A549 (cell line): ENCODE measurements around the gene SYT5. TPM values are rescaled to one million over a fixed set of nuclear protein-coding genes. Genes with fewer than 3 reads are reported as not detected.

ENCODE experiments used
- ATAC-seq, 2 experiments: fragments of 200-7000 bp in 1 of 2; fragments of >200 bp in 1 of 2; cut with Nextera tagmentation in 1 of 2; cut with Tn5 transposase in 1 of 2; 3 replicates each; pipeline versions ENCODE4 v1.8.0 to v1.9.1; 2018 to 2020; ENCODE audit warnings: mild to moderate bottlenecking in 1 of 2, moderate library complexity in 1 of 2
- CTCF ChIA-PET: fragments of 300-600 bp; sonication (Branson Sonifier 250); formaldehyde crosslinking; extraction: SDS; loops from one replicate; lab custom pipeline; 2021; ENCODE audit warnings: antibody characterized with exemption, inconsistent platforms; lab: Yijun Ruan, JAX
- POLR2A ChIA-PET: fragments of 350-600 bp; formaldehyde crosslinking; extraction: SDS; loops from one replicate; lab custom pipeline; 2021; ENCODE audit warnings: antibody characterized with exemption, inconsistent platforms; lab: Yijun Ruan, JAX
- DNase-seq, 2 experiments: peaks; one replicate each; pipeline versions ENCODE4 v3.0.0 to v3.0.0-alpha.2; 2011 to 2016; ENCODE audit warnings: low read depth in 1 of 2, low spot score in 1 of 2
- FAIRE-seq: peaks from 2 replicates; lab custom pipeline; 2011; peaks lifted over from hg19 to GRCh38; lab: Jason Lieb, UNC
- H3K27ac ChIP-seq, 2 experiments: fragments of >200 bp; sonication (Bioruptor Twin); formaldehyde crosslinking; 3 replicates each; pipeline ENCODE4 v1.5.1; 2016 to 2017
- H3K4me1 ChIP-seq: fragments of >200 bp; sonication (Bioruptor Twin); formaldehyde crosslinking; 3 replicates; pipeline ENCODE4 v1.6.1; 2016
- H3K4me2 ChIP-seq: fragments of >200 bp; sonication (Bioruptor Twin); formaldehyde crosslinking; 3 replicates; pipeline ENCODE4 v1.6.1; 2016
- H3K4me3 ChIP-seq: fragments of >200 bp; sonication (Bioruptor Twin); formaldehyde crosslinking; 3 replicates; pipeline ENCODE4 v1.5.1; 2016
- H3K9me3 ChIP-seq: fragments of >200 bp; sonication (Bioruptor Twin); formaldehyde crosslinking; 3 replicates; pipeline ENCODE4 v1.6.1; 2016
- BHLHE40 ChIP-seq: IDR thresholded peaks from 2 replicates; pipeline ENCODE4 v1.6.1; 2012; ENCODE audit warnings: low read depth, low read length, inconsistent platforms
- CBX8 ChIP-seq: fragments of 200-600 bp; sonication (generic); IDR thresholded peaks from 2 replicates; pipeline ENCODE4 v1.6.1; 2016
- EHMT2 ChIP-seq: fragments of 200-600 bp; sonication (generic); IDR thresholded peaks from 2 replicates; pipeline ENCODE4 v1.6.1; 2016; ENCODE audit warnings: antibody characterized with exemption, low read depth, mild to moderate bottlenecking, moderate library complexity
- FOXS1 ChIP-seq: fragments of 250-450 bp; sonication (Bioruptor Pico); IDR thresholded peaks from 2 replicates; pipeline ENCODE4 v1.5.0; 2020; ENCODE audit warnings: mild to moderate bottlenecking, moderate library complexity
- GATA3 ChIP-seq: IDR thresholded peaks from 2 replicates; pipeline ENCODE4 v1.6.1; 2012; ENCODE audit warnings: borderline replicate concordance
- HOXB5 ChIP-seq: fragments of 250-450 bp; sonication (Bioruptor Pico); IDR thresholded peaks from 2 replicates; pipeline ENCODE4 v1.5.0; 2020; ENCODE audit warnings: mild to moderate bottlenecking, moderate library complexity
- NFE2L2 ChIP-seq: fragments of 150-350 bp; conservative IDR thresholded peaks from 2 replicates; pipeline ENCODE4 v1.6.1; 2014; ENCODE audit warnings: low read length
- PHF8 ChIP-seq: fragments of 200-600 bp; sonication (generic); IDR thresholded peaks from 2 replicates; pipeline ENCODE4 v1.6.1; 2016; ENCODE audit warnings: low read depth, mild to moderate bottlenecking, antibody characterized with exemption, moderate library complexity, borderline replicate concordance
- POLR2AphosphoS2 ChIP-seq: conservative IDR thresholded peaks from 2 replicates; pipeline ENCODE4 v1.6.1; 2012; ENCODE audit warnings: low read length, improper control_type of control experiment, inconsistent platforms
- RARB ChIP-seq: fragments of 250-450 bp; sonication (Bioruptor Pico); IDR thresholded peaks from 2 replicates; pipeline ENCODE4 v1.8.0; 2021; ENCODE audit warnings: mild to moderate bottlenecking, moderate library complexity
- RCOR1 ChIP-seq: fragments of 150-350 bp; IDR thresholded peaks from 2 replicates; pipeline ENCODE4 v1.6.1; 2014; ENCODE audit warnings: antibody characterized with exemption, low read length, low read depth
- RNF2 ChIP-seq: fragments of 200-600 bp; sonication (generic); IDR thresholded peaks from 2 replicates; pipeline ENCODE4 v1.6.1; 2016; ENCODE audit warnings: low read depth, mild to moderate bottlenecking, antibody characterized with exemption, moderate library complexity, borderline replicate concordance
- WGBS: methylation state at CpG from one replicate; pipeline ENCODE4 v1.1.6; 2017; ENCODE audit errors: missing lambda C conversion rate; 5-methylcytosine and 5-hydroxymethylcytosine counted together
- polyA plus RNA-seq, 4 experiments: library from polyadenylated mRNA; depleted of rRNA in 3 of 4; stranded (reverse); fragments of >200 nt; fragmentation: RNase III in 1 of 4; extraction: RNeasy Plus Mini Kit Qiagen cat#74134 plus additional on column Dnase treatment in 1 of 4; gene quantifications; 2 replicates in 3 of 4; 3 replicates in 1 of 4; pipeline ENCODE4 v1.2.3, GENCODE V29; 2011 to 2017
- TF ChIP-seq, protein P1 (sequence below): IDR thresholded peaks from 2 replicates; pipeline ENCODE4 v1.6.1; 2012
- TF ChIP-seq, protein P2 (sequence below): IDR thresholded peaks from 2 replicates; pipeline ENCODE4 v1.6.1; 2012; ENCODE audit warnings: low read depth, borderline replicate concordance
- TF ChIP-seq, protein P3 (sequence below): fragments of >200 bp; sonication (Bioruptor Twin); formaldehyde crosslinking; IDR thresholded peaks from 2 replicates; pipeline ENCODE4 v1.6.1; 2016
- TF ChIP-seq, protein P4 (sequence below): fragments of >200 bp; sonication (Bioruptor Twin); formaldehyde crosslinking; IDR thresholded peaks from 3 replicates; pipeline ENCODE4 v1.5.1; 2016
- TF ChIP-seq, protein P5 (sequence below): IDR thresholded peaks from 2 replicates; pipeline ENCODE4 v1.6.1; 2012
- TF ChIP-seq, protein P6 (sequence below): fragments of 200-600 bp; sonication (generic); IDR thresholded peaks from 2 replicates; pipeline ENCODE4 v1.6.1; 2016; ENCODE audit warnings: antibody characterized with exemption, mild to moderate bottlenecking, moderate library complexity

The SYT5 gene
- polyA plus RNA-seq, 2 of the 4 experiments (the other 2 are of a cell fraction): 0.23 to 0.65 TPM

DNA sequence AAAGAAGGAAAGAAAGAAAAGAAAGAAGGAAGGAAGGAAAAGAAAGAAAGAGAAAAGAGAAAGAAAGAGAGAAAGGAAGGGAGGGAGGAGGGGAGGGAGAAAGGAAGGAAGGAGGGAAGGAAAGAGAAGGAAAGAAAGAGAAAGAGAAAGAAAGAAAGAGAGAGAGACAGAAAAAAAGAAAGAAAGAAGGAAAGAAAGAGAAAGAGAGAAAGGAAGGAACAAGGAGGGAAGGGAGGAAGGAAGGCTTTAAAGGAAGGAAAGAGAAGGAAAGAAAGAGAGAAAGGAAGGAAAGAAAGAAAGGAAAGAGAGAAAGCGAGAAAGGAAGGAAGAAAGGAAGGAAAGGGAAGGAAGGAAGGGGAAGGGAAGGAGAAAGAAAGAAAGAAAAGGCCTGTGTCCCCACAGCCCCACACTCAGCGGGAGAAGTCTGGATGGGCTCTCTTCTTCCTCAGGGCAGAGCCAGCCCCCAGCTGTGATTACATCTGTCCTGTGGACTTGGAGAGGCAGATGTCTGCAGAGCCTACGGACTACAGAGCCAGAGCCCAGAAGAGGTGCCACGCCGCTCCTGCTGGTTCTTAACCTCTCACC lies 19.6 kb upstream of the SYT5 start:
- CTCF ChIA-PET: interaction anchor here (0.7 to 2.8 kb wide), 6 partner anchors 16 to 233 kb away, joined by 3 to 13 read pairs (median 4); no protein-coding TSS in a partner anchor
- no peak for ATAC-seq
- TF ChIP-seq RCOR1 (no peak), POLR2AphosphoS2 (no peak), RNF2 (no peak), BHLHE40 (no peak), GATA3 (no peak), PHF8 (no peak), CBX8 (no peak)
- TF ChIP-seq, protein P1, sequence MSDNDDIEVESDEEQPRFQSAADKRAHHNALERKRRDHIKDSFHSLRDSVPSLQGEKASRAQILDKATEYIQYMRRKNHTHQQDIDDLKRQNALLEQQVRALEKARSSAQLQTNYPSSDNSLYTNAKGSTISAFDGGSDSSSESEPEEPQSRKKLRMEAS: no peak
- TF ChIP-seq, protein P2, sequence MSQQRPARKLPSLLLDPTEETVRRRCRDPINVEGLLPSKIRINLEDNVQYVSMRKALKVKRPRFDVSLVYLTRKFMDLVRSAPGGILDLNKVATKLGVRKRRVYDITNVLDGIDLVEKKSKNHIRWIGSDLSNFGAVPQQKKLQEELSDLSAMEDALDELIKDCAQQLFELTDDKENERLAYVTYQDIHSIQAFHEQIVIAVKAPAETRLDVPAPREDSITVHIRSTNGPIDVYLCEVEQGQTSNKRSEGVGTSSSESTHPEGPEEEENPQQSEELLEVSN: no peak
- TF ChIP-seq, protein P3, sequence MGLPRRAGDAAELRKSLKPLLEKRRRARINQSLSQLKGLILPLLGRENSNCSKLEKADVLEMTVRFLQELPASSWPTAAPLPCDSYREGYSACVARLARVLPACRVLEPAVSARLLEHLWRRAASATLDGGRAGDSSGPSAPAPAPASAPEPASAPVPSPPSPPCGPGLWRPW: no peak
- POLR2A ChIA-PET: no interaction called here
- no peaks in the 10 kb centered on the region for H3K4me1 ChIP-seq
- no peak for FAIRE-seq
- no peak overlapping the region for H3K4me2 ChIP-seq
- no peak for DNase-seq
- no peak overlapping the region for H3K4me3 ChIP-seq
- no peak overlapping the region for H3K27ac ChIP-seq
- no peaks in the 10 kb centered on the region for H3K9me3 ChIP-seq
- WGBS: 84% methylated on average over 5 of the region's 5 CpGs

DNA sequence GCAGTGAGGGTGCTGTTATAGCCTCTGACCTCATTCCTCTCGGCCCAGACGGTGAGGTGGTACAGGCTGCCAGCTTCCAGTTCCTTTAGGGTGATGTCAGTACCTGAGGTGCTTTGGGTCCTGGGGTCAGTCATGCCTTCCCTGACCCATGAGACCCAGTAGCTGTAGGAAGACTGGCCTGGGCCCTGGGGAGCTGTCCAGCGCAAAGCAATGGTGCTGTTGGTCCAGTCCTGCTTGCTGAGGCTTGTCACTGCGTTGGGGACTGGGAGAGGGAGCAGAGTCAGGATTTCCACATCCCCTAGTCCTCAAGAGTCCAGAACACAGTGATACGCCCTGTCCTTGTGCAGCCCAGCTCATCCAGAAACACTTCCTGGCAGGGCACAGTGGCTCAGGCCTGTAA lies 18.6 kb upstream of the SYT5 start:
- peak in 1 of 2 experiments; percentile 19; a peak in 2 of 6 replicates for ATAC-seq
- H3K4me3 ChIP-seq: no peak overlapping the region
- WGBS: 70% methylated on average over 4 of the region's 5 CpGs
- no peak for DNase-seq
- no peak for FAIRE-seq
- TF ChIP-seq, protein P4, sequence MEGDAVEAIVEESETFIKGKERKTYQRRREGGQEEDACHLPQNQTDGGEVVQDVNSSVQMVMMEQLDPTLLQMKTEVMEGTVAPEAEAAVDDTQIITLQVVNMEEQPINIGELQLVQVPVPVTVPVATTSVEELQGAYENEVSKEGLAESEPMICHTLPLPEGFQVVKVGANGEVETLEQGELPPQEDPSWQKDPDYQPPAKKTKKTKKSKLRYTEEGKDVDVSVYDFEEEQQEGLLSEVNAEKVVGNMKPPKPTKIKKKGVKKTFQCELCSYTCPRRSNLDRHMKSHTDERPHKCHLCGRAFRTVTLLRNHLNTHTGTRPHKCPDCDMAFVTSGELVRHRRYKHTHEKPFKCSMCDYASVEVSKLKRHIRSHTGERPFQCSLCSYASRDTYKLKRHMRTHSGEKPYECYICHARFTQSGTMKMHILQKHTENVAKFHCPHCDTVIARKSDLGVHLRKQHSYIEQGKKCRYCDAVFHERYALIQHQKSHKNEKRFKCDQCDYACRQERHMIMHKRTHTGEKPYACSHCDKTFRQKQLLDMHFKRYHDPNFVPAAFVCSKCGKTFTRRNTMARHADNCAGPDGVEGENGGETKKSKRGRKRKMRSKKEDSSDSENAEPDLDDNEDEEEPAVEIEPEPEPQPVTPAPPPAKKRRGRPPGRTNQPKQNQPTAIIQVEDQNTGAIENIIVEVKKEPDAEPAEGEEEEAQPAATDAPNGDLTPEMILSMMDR: no peak
- TF ChIP-seq FOXS1 (CRISPR knock-in tag): no peak
- TF ChIP-seq, protein P5, sequence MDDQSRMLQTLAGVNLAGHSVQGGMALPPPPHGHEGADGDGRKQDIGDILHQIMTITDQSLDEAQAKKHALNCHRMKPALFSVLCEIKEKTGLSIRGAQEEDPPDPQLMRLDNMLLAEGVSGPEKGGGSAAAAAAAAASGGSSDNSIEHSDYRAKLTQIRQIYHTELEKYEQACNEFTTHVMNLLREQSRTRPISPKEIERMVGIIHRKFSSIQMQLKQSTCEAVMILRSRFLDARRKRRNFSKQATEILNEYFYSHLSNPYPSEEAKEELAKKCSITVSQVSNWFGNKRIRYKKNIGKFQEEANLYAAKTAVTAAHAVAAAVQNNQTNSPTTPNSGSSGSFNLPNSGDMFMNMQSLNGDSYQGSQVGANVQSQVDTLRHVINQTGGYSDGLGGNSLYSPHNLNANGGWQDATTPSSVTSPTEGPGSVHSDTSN: no peak
- no peak for TF ChIP-seq HOXB5 (CRISPR knock-in tag)
- TF ChIP-seq NFE2L2: no peak
- TF ChIP-seq, protein P6, sequence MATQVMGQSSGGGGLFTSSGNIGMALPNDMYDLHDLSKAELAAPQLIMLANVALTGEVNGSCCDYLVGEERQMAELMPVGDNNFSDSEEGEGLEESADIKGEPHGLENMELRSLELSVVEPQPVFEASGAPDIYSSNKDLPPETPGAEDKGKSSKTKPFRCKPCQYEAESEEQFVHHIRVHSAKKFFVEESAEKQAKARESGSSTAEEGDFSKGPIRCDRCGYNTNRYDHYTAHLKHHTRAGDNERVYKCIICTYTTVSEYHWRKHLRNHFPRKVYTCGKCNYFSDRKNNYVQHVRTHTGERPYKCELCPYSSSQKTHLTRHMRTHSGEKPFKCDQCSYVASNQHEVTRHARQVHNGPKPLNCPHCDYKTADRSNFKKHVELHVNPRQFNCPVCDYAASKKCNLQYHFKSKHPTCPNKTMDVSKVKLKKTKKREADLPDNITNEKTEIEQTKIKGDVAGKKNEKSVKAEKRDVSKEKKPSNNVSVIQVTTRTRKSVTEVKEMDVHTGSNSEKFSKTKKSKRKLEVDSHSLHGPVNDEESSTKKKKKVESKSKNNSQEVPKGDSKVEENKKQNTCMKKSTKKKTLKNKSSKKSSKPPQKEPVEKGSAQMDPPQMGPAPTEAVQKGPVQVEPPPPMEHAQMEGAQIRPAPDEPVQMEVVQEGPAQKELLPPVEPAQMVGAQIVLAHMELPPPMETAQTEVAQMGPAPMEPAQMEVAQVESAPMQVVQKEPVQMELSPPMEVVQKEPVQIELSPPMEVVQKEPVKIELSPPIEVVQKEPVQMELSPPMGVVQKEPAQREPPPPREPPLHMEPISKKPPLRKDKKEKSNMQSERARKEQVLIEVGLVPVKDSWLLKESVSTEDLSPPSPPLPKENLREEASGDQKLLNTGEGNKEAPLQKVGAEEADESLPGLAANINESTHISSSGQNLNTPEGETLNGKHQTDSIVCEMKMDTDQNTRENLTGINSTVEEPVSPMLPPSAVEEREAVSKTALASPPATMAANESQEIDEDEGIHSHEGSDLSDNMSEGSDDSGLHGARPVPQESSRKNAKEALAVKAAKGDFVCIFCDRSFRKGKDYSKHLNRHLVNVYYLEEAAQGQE: peak; percentile 69
- TF ChIP-seq EHMT2: no peak
- no peak for TF ChIP-seq RARB
- no peaks in the 10 kb centered on the region for H3K9me3 ChIP-seq
- ChIA-PET POLR2A (interaction anchor here (0.6 kb wide), 1 partner anchor 12 kb away, joined by 4 read pairs; no protein-coding TSS in a partner anchor), CTCF (interaction anchor here (0.7 to 2.8 kb wide), 10 partner anchors 8 to 220 kb away, joined by 3 to 13 read pairs (median 4); partner anchors contain the start of genes DNAAF3, PPP6R1 and TMEM238)
- H3K4me1 ChIP-seq: no peaks in the 10 kb centered on the region
- no peak overlapping the region for H3K4me2 ChIP-seq
- H3K27ac ChIP-seq: no peak overlapping the region
